Chondrocyte (in vitro differentiated cells): ENCODE measurements around the gene USH1G. TPM values are rescaled to one million over a fixed set of nuclear protein-coding genes. Genes with fewer than 3 reads are reported as not detected.
A peak's percentile ranks its signal among the peaks of the same experiment; 100 is the strongest.

Experiments
- DNase-seq: peaks from one replicate; pipeline ENCODE4 v3.0.0; 2021; ENCODE audit warnings: mixed read lengths, low spot score
- H3K27ac Mint-ChIP-seq: one replicate; pipeline ENCODE4 v1.8.0; 2021; ENCODE audit warnings: mild to moderate bottlenecking, moderate library complexity, mixed read lengths; ENCODE audit not compliant: unreplicated experiment
- H3K27me3 Mint-ChIP-seq: 2 replicates; pipeline ENCODE4 v1.8.0; 2021; ENCODE audit warnings: low read depth, mixed read lengths
- H3K36me3 Mint-ChIP-seq: 2 replicates; pipeline ENCODE4 v1.8.0; 2021; ENCODE audit warnings: low read depth, mixed read lengths
- H3K4me1 Mint-ChIP-seq: 2 replicates; pipeline ENCODE4 v1.8.0; 2021; ENCODE audit warnings: low read depth, mild to moderate bottlenecking, mixed read lengths
- H3K4me3 Mint-ChIP-seq: one replicate; pipeline ENCODE4 v1.8.0; 2021; ENCODE audit warnings: mild to moderate bottlenecking, moderate library complexity, mixed read lengths; ENCODE audit not compliant: unreplicated experiment
- H3K9me3 Mint-ChIP-seq: 2 replicates; pipeline ENCODE4 v1.8.0; 2021; ENCODE audit warnings: low read depth, mixed read lengths
- long read RNA-seq: library from polyadenylated mRNA; stranded (forward); transcript quantifications from one replicate; pipeline ENCODE4 v2.0.0, GENCODE V29; 2021
- total RNA-seq: library from RNA; stranded (reverse); gene quantifications from 3 replicates; pipeline ENCODE4 v1.2.1, GENCODE V29; 2021
- TF ChIP-seq, protein P1 (sequence below): fragments of 200-600 bp; sonication (generic); IDR thresholded peaks from 2 replicates; pipeline ENCODE4 v1.5.0; 2021; ENCODE audit warnings: antibody characterized with exemption, mild to moderate bottlenecking, moderate library complexity

USH1G gene
- total RNA-seq = not detected in 3 replicates
- long read RNA-seq = 0 reads

DNA sequence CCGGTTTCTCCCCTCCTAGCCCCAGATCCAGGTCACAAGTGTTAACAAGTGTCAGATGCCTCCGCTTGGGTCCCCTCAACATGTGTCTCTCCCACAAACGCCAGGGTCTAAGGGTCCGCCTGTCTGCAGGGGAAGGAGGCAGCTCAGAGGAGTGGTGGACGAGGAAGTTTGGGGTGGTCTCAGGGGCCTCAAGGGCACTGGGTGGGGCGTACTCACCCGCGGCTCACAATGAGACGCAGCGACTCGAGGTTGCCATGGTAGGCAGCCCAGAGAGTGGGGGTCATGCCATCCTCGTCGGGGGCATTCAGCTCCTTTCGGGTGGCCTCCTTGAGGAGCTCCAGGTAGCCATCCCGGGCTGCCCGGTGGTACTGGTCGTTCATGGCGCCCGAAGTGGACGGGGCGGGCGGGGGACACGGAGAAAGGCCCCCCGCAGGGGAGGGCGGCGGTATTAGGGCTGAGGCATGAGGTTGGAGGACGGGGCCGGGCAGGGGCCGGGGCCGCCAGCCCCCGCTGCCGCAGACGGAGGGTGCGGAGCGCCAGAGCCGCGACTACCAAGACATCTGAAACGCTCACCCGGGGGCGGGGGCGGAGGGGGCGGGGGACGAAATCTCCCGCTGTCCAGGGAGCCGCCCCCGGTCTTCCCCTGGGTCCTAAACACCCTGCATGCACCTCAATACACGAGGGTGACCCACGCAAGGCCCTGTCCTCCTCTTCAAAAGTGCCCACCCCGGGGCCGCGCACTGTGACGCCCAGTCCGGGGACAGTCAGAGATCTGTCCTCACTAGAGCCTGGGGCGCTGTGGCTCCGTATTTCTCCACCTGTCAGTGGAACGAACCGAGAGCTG lies at the start of gene USH1G:
Gene USH1G (minus strand): TSS at position 562 of the 844 bp plus-strand sequence. CDS start 182 bp downstream, at position 380.
- H3K27me3 Mint-ChIP-seq = peaks cover 43% of the 10 kb centered on the region
- peak within 1 kb of the TSS; percentile 41 for H3K4me3 Mint-ChIP-seq
- H3K36me3 Mint-ChIP-seq = no peaks in the 10 kb centered on the region
- TF ChIP-seq, protein P1, sequence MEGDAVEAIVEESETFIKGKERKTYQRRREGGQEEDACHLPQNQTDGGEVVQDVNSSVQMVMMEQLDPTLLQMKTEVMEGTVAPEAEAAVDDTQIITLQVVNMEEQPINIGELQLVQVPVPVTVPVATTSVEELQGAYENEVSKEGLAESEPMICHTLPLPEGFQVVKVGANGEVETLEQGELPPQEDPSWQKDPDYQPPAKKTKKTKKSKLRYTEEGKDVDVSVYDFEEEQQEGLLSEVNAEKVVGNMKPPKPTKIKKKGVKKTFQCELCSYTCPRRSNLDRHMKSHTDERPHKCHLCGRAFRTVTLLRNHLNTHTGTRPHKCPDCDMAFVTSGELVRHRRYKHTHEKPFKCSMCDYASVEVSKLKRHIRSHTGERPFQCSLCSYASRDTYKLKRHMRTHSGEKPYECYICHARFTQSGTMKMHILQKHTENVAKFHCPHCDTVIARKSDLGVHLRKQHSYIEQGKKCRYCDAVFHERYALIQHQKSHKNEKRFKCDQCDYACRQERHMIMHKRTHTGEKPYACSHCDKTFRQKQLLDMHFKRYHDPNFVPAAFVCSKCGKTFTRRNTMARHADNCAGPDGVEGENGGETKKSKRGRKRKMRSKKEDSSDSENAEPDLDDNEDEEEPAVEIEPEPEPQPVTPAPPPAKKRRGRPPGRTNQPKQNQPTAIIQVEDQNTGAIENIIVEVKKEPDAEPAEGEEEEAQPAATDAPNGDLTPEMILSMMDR = no peak
- no peak within 1 kb of the TSS for H3K27ac Mint-ChIP-seq
- no peak for DNase-seq
- H3K4me1 Mint-ChIP-seq = no peaks in the 10 kb centered on the region
- no peaks in the 10 kb centered on the region for H3K9me3 Mint-ChIP-seq

DNA sequence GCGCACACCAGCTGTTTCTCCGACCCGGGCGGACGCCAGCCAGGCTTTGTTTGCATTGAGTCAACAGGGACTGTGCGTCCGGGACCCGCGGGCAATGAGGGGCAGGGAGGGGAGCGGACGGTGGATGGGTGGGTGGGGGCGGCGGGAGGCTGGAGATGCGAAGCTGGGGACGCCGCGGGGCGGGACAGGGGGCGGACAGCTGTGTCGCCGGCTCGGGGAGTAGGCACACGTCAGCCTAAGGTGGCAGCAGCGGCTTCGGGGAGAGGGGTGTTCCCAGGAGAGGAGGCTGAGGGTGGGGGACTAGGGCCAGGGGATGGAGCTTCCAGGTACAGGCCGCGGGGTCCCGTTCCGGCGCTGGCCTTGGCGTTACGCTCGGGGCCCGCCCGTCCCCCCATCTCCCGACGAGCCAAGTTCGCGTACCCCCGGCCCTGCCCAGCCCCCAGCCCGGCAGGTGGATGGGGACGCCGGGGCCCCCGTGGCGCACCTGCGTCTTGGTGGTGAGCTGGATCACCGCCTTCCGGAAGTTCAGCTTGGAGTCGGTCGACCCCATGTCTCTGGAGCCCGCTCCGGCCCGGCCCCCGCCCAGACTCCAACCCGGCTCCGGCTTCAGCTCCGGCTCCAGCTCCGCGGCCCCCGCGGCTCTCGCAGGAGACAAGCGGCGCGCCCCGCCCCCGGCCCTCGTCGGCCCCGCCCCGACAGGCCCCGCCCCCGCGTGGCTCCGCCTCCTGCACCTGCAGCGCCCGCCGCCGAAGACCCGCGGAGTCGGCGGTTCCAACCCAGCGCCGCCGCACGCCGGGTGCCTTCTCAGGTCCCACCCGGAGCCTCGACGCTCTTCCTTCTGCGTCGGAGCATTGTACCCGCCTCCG lies 49.3 kb upstream of the USH1G start, which contains the start of gene HID1:
Gene HID1 (minus strand): TSS at position 653 of the 866 bp plus-strand sequence. CDS start 103 bp downstream, at position 550.
- Mint-ChIP-seq H3K36me3 (no peaks in the 10 kb centered on the region), H3K9me3 (no peaks in the 10 kb centered on the region), H3K4me1 (peaks cover 7% of the 10 kb centered on the region), H3K27me3 (peaks cover 5% of the 10 kb centered on the region), H3K27ac (no peak within 1 kb of the TSS), H3K4me3 (peak within 1 kb of the TSS; percentile 73)
- TF ChIP-seq, protein P1 = no peak
- no peak for DNase-seq

DNA sequence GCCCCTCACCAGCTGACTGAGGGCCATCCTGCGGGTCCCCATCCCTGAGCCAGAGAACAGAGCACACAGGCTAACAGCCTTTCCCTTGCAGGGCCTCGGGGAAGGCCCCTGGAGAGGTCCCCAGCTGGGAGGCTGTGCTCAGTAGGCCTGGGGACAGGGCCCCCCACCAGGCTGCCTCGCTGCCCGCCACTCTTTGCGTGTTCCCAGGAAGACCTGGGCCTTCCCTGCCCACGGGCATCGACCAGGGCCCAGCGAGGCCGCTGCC lies 48.7 kb upstream of the USH1G start:
- Mint-ChIP-seq H3K4me1 (peaks cover 7% of the 10 kb centered on the region), H3K9me3 (no peaks in the 10 kb centered on the region), H3K27me3 (peaks cover 5% of the 10 kb centered on the region), H3K36me3 (no peaks in the 10 kb centered on the region), H3K4me3 (peak overlapping the region; percentile 73), H3K27ac (no peak overlapping the region)
- TF ChIP-seq, protein P1 = no peak
- DNase-seq = no peak

DNA sequence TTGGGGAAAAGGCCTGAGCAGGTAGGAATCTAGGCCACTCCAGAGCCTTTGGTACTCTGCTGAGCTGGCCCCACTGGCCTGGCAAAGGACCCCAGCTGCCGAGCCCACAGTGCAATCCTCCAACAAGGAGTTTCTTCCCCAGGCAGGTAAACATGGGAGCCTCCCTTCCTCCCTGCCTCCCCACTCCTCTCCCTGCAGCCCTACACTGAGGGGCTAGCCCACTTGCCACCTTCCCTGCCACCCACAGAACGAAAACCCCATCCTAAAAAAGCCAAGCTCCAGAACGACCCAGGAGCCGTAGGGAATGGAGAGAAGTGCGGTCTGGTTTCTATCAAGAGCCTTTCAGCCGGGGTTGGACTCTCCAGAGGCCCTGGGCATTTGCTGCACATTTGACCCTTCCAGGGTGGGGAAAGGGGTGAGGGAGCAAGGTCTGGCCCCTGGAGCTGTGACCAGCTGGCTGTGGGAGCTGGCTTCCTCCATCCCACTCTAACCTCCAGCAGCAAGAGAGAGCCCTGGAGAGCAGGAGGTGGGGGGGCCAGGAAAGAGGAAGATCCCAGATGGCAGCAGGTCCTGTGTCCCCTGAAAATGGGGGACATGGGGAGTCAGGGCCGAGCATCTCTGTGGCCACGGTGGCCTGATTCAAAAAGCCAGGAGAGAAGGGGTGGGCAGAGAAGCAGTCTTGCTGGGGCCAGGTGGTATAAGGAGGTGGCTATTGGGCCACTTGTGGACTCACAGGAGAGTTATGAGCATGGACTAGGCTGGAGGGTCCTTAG lies 48.2 kb upstream of the USH1G start:
- peak overlapping the region; percentile 73 for H3K4me3 Mint-ChIP-seq
- peaks cover 7% of the 10 kb centered on the region for H3K4me1 Mint-ChIP-seq

More for the DNA sequence above, 48.2 kb upstream of the USH1G start:
- H3K36me3 Mint-ChIP-seq = no peaks in the 10 kb centered on the region
- peaks cover 5% of the 10 kb centered on the region for H3K27me3 Mint-ChIP-seq
- DNase-seq = no peak
- TF ChIP-seq, protein P1 = no peak
- H3K9me3 Mint-ChIP-seq = no peaks in the 10 kb centered on the region
- H3K27ac Mint-ChIP-seq = no peak overlapping the region
